ENCODE results near the gene HSDL1.

HSDL1 gene

DNA sequence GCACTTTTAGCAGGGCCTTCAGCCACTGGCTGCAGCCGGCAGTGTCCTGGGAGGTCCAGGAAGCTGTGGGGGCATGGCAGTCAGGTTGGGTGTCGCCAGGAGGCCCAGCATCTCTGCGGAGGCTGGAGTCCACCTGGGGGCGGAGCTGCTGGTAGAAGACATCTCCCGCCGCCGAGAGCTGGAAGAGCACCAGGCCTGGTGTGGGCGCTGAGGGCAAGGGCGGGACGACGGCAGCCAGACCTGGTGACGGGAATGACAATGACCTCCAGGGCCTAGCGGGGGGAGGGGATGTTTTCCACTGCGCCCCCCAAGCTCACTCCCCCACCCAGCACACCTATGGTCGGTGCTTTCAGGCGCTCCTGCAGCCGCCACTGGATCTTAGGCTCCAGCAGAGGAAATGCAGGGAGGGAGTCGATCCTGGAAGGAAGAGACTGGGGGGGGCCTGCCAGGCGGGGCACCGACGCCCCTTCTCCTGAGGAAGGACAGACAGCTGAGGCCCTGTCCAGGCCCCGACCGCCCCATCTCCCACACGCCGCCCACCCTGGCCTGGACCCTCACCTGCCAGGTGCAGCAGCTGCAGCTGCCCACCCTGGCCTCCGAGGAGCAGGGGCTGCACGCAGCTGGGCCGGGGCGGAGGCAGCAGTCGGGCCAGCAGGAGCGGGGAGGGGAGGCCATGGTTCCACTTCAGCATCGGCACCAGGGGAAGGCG, 34.8 kb upstream of the HSDL1 start:
- Histone ChIP-seq H3K4me3 (ENCODE audit: low read depth in 1 of 2, low read length in 2 of 2) (no peak overlapping the region), H3K9me3 (ENCODE audit: insufficient read depth, low read length, severe bottlenecking) (no peaks in the 10 kb centered on the region), H2AFZ (ENCODE audit: low read depth, low read length) (no peak overlapping the region), H3K27me3 (ENCODE audit: insufficient read depth, low read length, poor library complexity) (no peaks in the 10 kb centered on the region), H3K36me3 (ENCODE audit: insufficient read depth, low read length) (peaks cover 72% of the 10 kb centered on the region), H3K4me2 (ENCODE audit: insufficient read depth, low read length) (no peak overlapping the region), H3K4me1 (ENCODE audit: insufficient read depth, low read length) (peaks cover 14% of the 10 kb centered on the region), H3K27ac (ENCODE audit: low read length) (no peak overlapping the region), H3K79me2 (ENCODE audit: insufficient read depth, low read length) (peaks cover 24% of the 10 kb centered on the region), H3K9ac (ENCODE audit: low read depth, low read length) (no peak overlapping the region), H4K20me1 (ENCODE audit: insufficient read depth, low read length) (peaks cover 36% of the 10 kb centered on the region)
- ATAC-seq (ENCODE audit: insufficient read depth, low read depth) = no peak
- no peak for DNase-seq
- TF ChIP-seq, protein P1, sequence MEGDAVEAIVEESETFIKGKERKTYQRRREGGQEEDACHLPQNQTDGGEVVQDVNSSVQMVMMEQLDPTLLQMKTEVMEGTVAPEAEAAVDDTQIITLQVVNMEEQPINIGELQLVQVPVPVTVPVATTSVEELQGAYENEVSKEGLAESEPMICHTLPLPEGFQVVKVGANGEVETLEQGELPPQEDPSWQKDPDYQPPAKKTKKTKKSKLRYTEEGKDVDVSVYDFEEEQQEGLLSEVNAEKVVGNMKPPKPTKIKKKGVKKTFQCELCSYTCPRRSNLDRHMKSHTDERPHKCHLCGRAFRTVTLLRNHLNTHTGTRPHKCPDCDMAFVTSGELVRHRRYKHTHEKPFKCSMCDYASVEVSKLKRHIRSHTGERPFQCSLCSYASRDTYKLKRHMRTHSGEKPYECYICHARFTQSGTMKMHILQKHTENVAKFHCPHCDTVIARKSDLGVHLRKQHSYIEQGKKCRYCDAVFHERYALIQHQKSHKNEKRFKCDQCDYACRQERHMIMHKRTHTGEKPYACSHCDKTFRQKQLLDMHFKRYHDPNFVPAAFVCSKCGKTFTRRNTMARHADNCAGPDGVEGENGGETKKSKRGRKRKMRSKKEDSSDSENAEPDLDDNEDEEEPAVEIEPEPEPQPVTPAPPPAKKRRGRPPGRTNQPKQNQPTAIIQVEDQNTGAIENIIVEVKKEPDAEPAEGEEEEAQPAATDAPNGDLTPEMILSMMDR (IDR thresholded peaks at IDR 0.05; ENCODE audit: borderline replicate concordance, extremely low read depth, low read length, poor library complexity, severe bottlenecking) = no peak
- no peak for TF ChIP-seq EZH2 (IDR thresholded peaks at IDR 0.05; ENCODE audit: borderline replicate concordance, low read depth, low read length, severe bottlenecking)

DNA sequence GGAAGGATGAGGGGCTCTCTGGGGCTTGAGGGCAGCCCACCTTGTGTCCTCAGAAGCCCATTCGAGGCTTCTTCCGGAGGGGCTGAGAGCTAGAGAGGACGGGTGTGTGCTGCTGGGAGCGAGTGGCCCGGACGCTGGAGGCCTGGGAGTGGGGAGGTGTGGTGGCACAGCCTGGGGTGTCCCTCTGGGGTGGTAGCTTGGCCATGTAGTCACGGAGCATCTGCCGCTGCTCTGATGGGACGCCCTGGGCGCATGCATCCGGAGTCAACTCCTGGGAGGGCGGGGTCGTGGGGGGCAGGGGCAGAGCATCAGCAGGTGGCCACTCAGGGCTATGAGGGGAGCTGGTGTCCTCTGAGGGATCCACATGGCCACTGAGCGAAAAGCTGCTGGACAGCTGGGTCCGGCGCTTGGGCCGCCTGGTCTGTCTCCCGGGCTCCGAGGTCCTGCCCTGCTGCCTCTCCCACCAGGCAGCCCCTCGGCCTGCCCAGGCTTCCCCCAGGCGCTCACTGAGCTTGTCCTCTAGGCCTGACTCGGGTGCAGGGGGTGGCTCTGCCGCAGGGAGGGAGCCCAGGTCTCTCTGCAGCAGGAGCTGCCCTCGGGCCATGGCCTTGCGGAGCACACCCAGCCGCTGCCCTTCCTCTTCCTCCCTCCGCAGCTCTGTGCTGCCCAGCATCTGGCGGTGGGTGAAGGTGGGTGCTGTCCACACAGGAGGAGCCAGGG, 34.1 kb upstream of the HSDL1 start:
- peaks cover 7% of the 10 kb centered on the region for H3K4me1 ChIP-seq (ENCODE audit: insufficient read depth, low read length)
- TF ChIP-seq, protein P1 (IDR thresholded peaks at IDR 0.05; ENCODE audit: borderline replicate concordance, extremely low read depth, low read length, poor library complexity, severe bottlenecking) = no peak
- no peak for TF ChIP-seq EZH2 (IDR thresholded peaks at IDR 0.05; ENCODE audit: borderline replicate concordance, low read depth, low read length, severe bottlenecking)
- H4K20me1 ChIP-seq (ENCODE audit: insufficient read depth, low read length) = peaks cover 29% of the 10 kb centered on the region
- no peak overlapping the region for H3K4me3 ChIP-seq (ENCODE audit: low read depth in 1 of 2, low read length in 2 of 2)
- H3K36me3 ChIP-seq (ENCODE audit: insufficient read depth, low read length) = peaks cover 65% of the 10 kb centered on the region
- no peak for ATAC-seq (ENCODE audit: insufficient read depth, low read depth)
- no peak for DNase-seq
- no peak overlapping the region for H3K9ac ChIP-seq (ENCODE audit: low read depth, low read length)
- no peaks in the 10 kb centered on the region for H3K9me3 ChIP-seq (ENCODE audit: insufficient read depth, low read length, severe bottlenecking)
- no peak overlapping the region for H2AFZ ChIP-seq (ENCODE audit: low read depth, low read length)
- H3K27me3 ChIP-seq (ENCODE audit: insufficient read depth, low read length, poor library complexity) = no peaks in the 10 kb centered on the region
- no peak overlapping the region for H3K27ac ChIP-seq (ENCODE audit: low read length)
- no peak overlapping the region for H3K4me2 ChIP-seq (ENCODE audit: insufficient read depth, low read length)
- H3K79me2 ChIP-seq (ENCODE audit: insufficient read depth, low read length) = peaks cover 16% of the 10 kb centered on the region

DNA sequence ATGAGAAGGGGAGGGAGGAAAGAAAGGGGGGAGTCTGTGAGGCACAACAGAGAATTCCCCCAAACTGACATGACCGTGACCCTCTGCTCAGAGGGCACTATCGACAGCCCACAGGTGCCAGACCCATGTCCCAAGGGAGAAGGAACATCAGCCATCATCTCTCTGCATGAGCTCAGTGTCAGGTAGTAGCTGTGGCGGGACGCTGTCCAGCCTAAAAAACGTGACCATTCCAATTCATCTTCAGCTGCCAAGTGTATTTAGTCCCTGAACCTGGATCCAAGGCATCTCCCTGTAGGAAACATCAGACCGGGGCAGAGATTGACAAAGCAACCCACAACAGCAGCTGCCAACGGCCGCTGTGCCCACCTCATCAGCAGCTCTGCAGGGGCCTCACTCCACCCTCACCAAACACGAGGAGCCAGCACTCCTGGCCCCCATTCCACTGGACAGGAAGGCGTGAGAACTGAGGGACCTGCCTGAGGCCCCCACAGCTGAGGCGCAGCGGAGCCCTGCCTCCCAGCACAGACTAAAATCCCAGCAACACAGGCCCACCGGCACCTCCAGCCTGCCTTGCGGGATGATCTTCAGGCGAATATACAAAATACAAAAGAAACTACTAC, 33.3 kb upstream of the HSDL1 start:
- DNase-seq (no peak), ATAC-seq (ENCODE audit: insufficient read depth, low read depth) (no peak)
- peaks cover 7% of the 10 kb centered on the region for H3K4me1 ChIP-seq (ENCODE audit: insufficient read depth, low read length)
- H4K20me1 ChIP-seq (ENCODE audit: insufficient read depth, low read length) = peaks cover 24% of the 10 kb centered on the region
- TF ChIP-seq, protein P1 (IDR thresholded peaks at IDR 0.05; ENCODE audit: borderline replicate concordance, extremely low read depth, low read length, poor library complexity, severe bottlenecking) = no peak
- TF ChIP-seq EZH2 (IDR thresholded peaks at IDR 0.05; ENCODE audit: borderline replicate concordance, low read depth, low read length, severe bottlenecking) = no peak
- peaks cover 57% of the 10 kb centered on the region for H3K36me3 ChIP-seq (ENCODE audit: insufficient read depth, low read length)
- H3K79me2 ChIP-seq (ENCODE audit: insufficient read depth, low read length) = peaks cover 8% of the 10 kb centered on the region
- H3K9me3 ChIP-seq (ENCODE audit: insufficient read depth, low read length, severe bottlenecking) = no peaks in the 10 kb centered on the region
- H3K4me3 ChIP-seq (ENCODE audit: low read depth in 1 of 2, low read length in 2 of 2) = no peak overlapping the region
- no peak overlapping the region for H3K27ac ChIP-seq (ENCODE audit: low read length)
- H3K27me3 ChIP-seq (ENCODE audit: insufficient read depth, low read length, poor library complexity) = no peaks in the 10 kb centered on the region
- H3K9ac ChIP-seq (ENCODE audit: low read depth, low read length) = no peak overlapping the region
- H2AFZ ChIP-seq (ENCODE audit: low read depth, low read length) = no peak overlapping the region
- H3K4me2 ChIP-seq (ENCODE audit: insufficient read depth, low read length) = no peak overlapping the region
